H9 (cell line): ENCODE measurements around the gene PCOLCE2. TPM values are rescaled to one million over a fixed set of nuclear protein-coding genes. Genes with fewer than 3 reads are reported as not detected.

Experiments used
- DNase-seq: peaks from one replicate; pipeline ENCODE4 v3.0.0-alpha.2; 2017
- H2AFZ ChIP-seq: one replicate; pipeline ENCODE4 v1.6.1; 2013; ENCODE audit warnings: mild to moderate bottlenecking, low read length, control low read depth, moderate library complexity
- H2AK5ac ChIP-seq: 2 replicates; pipeline ENCODE4 v1.6.1; 2013; ENCODE audit warnings: low read length, control low read depth, mixed read lengths; ENCODE audit not compliant: insufficient read length
- H2BK120ac ChIP-seq: one replicate; pipeline ENCODE4 v1.6.1; 2013; ENCODE audit warnings: low read depth, mild to moderate bottlenecking, low read length, control low read depth, inconsistent platforms; ENCODE audit not compliant: poor library complexity, severe bottlenecking
- H2BK12ac ChIP-seq: 2 replicates; pipeline ENCODE4 v1.6.1; 2013; ENCODE audit warnings: low read length, control low read depth, mixed read lengths, low read depth; ENCODE audit not compliant: insufficient read length
- H2BK15ac ChIP-seq: 2 replicates; pipeline ENCODE4 v1.6.1; 2013; ENCODE audit warnings: low read depth, low read length, control low read depth
- H2BK20ac ChIP-seq: one replicate; pipeline ENCODE4 v1.6.1; 2013; ENCODE audit warnings: low read depth, mild to moderate bottlenecking, low read length, control low read depth, inconsistent platforms; ENCODE audit not compliant: poor library complexity, severe bottlenecking
- H2BK5ac ChIP-seq: 2 replicates; pipeline ENCODE4 v1.6.1; 2013; ENCODE audit warnings: low read length, control low read depth, mixed read lengths; ENCODE audit not compliant: insufficient read length
- H3K14ac ChIP-seq: 2 replicates; pipeline ENCODE4 v1.6.1; 2013; ENCODE audit warnings: low read length, control low read depth; ENCODE audit not compliant: insufficient read depth
- H3K18ac ChIP-seq: 2 replicates; pipeline ENCODE4 v1.6.1; 2013; ENCODE audit warnings: low read depth, mild to moderate bottlenecking, mixed read lengths, low read length, control low read depth; ENCODE audit not compliant: insufficient read length
- H3K23ac ChIP-seq: 2 replicates; pipeline ENCODE4 v1.6.1; 2013; ENCODE audit warnings: low read length, control low read depth, mixed read lengths, low read depth; ENCODE audit not compliant: insufficient read length
- H3K23me2 ChIP-seq: 2 replicates; pipeline ENCODE4 v1.6.1; 2013; ENCODE audit warnings: low read depth, mild to moderate bottlenecking, mixed read lengths, low read length, control low read depth; ENCODE audit not compliant: insufficient read length, poor library complexity, severe bottlenecking
- H3K27ac ChIP-seq: 2 replicates; pipeline ENCODE4 v1.5.1; 2013; ENCODE audit warnings: low read length, control low read depth, mixed read lengths, low read depth; ENCODE audit not compliant: insufficient read length
- H3K27me3 ChIP-seq: 2 replicates; pipeline ENCODE4 v1.6.1; 2013; ENCODE audit warnings: low read length, control low read depth, inconsistent platforms; ENCODE audit not compliant: insufficient read depth
- H3K4ac ChIP-seq: 2 replicates; pipeline ENCODE4 v1.6.1; 2013; ENCODE audit warnings: low read depth, mild to moderate bottlenecking, control low read depth, inconsistent platforms, low read length, moderate library complexity
- H3K4me1 ChIP-seq: 2 replicates; pipeline ENCODE4 v1.6.1; 2013; ENCODE audit warnings: low read length, control low read depth, inconsistent platforms; ENCODE audit not compliant: insufficient read depth
- H3K4me2 ChIP-seq: 2 replicates; pipeline ENCODE4 v1.6.1; 2013; ENCODE audit warnings: low read length, control low read depth, mixed read lengths; ENCODE audit not compliant: insufficient read length, insufficient read depth
- H3K56ac ChIP-seq: 2 replicates; pipeline ENCODE4 v1.6.1; 2013; ENCODE audit warnings: low read depth, mild to moderate bottlenecking, mixed read lengths, low read length, control low read depth; ENCODE audit not compliant: insufficient read length
- H3K79me1 ChIP-seq: 2 replicates; pipeline ENCODE4 v1.6.1; 2013; ENCODE audit warnings: low read depth, mild to moderate bottlenecking, moderate library complexity, low read length, control low read depth, inconsistent platforms; ENCODE audit not compliant: insufficient read depth, poor library complexity, severe bottlenecking
- H3K79me2 ChIP-seq: 2 replicates; pipeline ENCODE4 v1.6.1; 2013; ENCODE audit warnings: low read length, control low read depth, inconsistent platforms; ENCODE audit not compliant: insufficient read depth
- H3K9ac ChIP-seq: 2 replicates; pipeline ENCODE4 v1.6.1; 2013; ENCODE audit warnings: low read length, control low read depth, mixed read lengths; ENCODE audit not compliant: insufficient read length; ENCODE audit errors: extremely low read depth
- H3K9me3 ChIP-seq: one replicate; pipeline ENCODE4 v1.6.1; 2013; ENCODE audit warnings: low read depth, low read length, inconsistent platforms; ENCODE audit not compliant: control insufficient read depth
- H3T11ph ChIP-seq: one replicate; pipeline ENCODE4 v1.6.1; 2013; ENCODE audit warnings: mild to moderate bottlenecking, low read length, control low read depth, inconsistent platforms
- H4K20me1 ChIP-seq: one replicate; pipeline ENCODE4 v1.6.1; 2013; ENCODE audit not compliant: control insufficient read depth, insufficient read length, insufficient read depth
- H4K5ac ChIP-seq: 2 replicates; pipeline ENCODE4 v1.6.1; 2013; ENCODE audit warnings: low read depth, mild to moderate bottlenecking, mixed read lengths, low read length, control low read depth; ENCODE audit not compliant: insufficient read length
- H4K8ac ChIP-seq: replicated peaks from 2 replicates; pipeline ENCODE4 v1.6.1; 2013; ENCODE audit warnings: low read length, control low read depth, mixed read lengths, low read depth; ENCODE audit not compliant: insufficient read length
- H4K91ac ChIP-seq: 2 replicates; pipeline ENCODE4 v1.6.1; 2013; ENCODE audit warnings: low read depth, mild to moderate bottlenecking, moderate library complexity, mixed read lengths, low read length, control low read depth; ENCODE audit not compliant: insufficient read length
- H3K27ac Mint-ChIP-seq, 3 experiments: 2 replicates in 2 of 3; 3 replicates in 1 of 3; pipeline ENCODE4 v1.8.0; 2020 to 2021; ENCODE audit warnings: mixed read lengths in 3 of 3, mild to moderate bottlenecking in 1 of 3, moderate library complexity in 1 of 3
- H3K27me3 Mint-ChIP-seq: 2 replicates; pipeline ENCODE4 v1.8.0; 2021; ENCODE audit warnings: low read depth, mild to moderate bottlenecking, moderate library complexity, mixed read lengths
- H3K36me3 Mint-ChIP-seq, 3 experiments: 2 replicates in 2 of 3; 3 replicates in 1 of 3; pipeline ENCODE4 v1.8.0; 2020 to 2021; ENCODE audit warnings: low read depth in 3 of 3, mixed read lengths in 3 of 3; ENCODE audit not compliant: insufficient read depth in 1 of 3
- H3K4me1 Mint-ChIP-seq, 2 experiments: 2 replicates each; pipeline ENCODE4 v1.8.0; 2020; ENCODE audit warnings: mixed read lengths in 2 of 2
- H3K4me3 Mint-ChIP-seq, 2 experiments: 2 replicates in 1 of 2; 3 replicates in 1 of 2; pipeline ENCODE4 v1.8.0; 2020 to 2021; ENCODE audit warnings: mild to moderate bottlenecking in 2 of 2, mixed read lengths in 2 of 2, moderate library complexity in 1 of 2
- H3K9me3 Mint-ChIP-seq, 2 experiments: 2 replicates in 1 of 2; 3 replicates in 1 of 2; pipeline ENCODE4 v1.8.0; 2020; ENCODE audit warnings: mild to moderate bottlenecking in 2 of 2, mixed read lengths in 2 of 2, moderate library complexity in 1 of 2
- WGBS: extraction: QIAGEN DNeasy Blood & Tissue Kit; methylation state at CpG from one replicate; pipeline ENCODE4 v1.1.7; 2013; ENCODE audit warnings: missing lambda C conversion rate, low lambda C conversion rate, mixed read lengths; ENCODE audit not compliant: insufficient read length; ENCODE audit errors: extremely low coverage; 5-methylcytosine and 5-hydroxymethylcytosine counted together
- total RNA-seq: library from RNA; stranded (reverse); gene quantifications from 2 replicates; pipeline ENCODE4 v1.2.1, GENCODE V29; 2021
- TF ChIP-seq, protein P1 (sequence below): fragments of 200-600 bp; sonication (generic); conservative IDR thresholded peaks from 3 replicates; pipeline ENCODE4 v1.8.0; 2021; ENCODE audit warnings: antibody characterized with exemption, mild to moderate bottlenecking

The PCOLCE2 gene
- total RNA-seq, 1 experiment from 2014 or later: 9.2 TPM

DNA sequence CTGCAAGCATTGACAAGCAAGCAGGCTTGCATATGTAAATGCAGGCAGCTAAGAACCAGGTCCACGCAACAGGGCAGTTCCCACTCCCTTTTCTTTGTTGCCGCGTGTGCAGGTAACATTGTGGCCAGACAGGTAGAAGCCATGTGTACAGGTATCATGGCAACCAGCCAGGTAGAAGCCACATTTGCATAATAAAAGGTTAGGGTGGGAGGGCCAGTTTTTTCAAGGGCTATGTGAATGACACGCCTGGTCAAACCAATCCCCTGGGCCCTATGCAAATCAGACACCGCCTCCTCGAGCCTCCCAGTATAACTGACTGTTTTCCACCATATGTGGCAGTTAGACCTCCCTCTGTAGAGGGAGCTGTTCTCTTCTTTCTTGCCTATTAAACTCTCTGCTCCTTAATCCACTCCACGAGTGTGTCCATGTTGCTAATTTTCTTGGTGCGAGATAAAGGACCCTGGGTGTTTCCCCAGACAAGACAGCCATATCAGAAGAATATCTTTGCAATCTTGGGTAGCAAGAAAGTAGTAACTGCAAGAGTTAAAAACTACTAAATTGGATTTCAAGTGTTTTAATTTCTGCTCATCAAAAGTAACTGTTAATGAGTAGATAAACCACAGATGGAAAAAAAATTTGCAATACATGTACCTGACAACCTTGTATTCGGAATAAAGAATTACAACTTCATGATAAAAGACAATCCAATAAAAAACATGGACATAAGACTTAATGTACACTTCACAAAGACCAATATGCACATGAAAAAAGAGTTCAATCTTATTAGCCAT, 21.8 kb downstream of the PCOLCE2 start:
- Mint-ChIP-seq H3K9me3 (no peaks in the 10 kb centered on the region), H3K36me3 (peaks cover 0 to 4% (median 2%) of the 10 kb centered on the region in 3 experiments; a peak in 3 of 7 replicates), H3K27me3 (no peaks in the 10 kb centered on the region), H3K4me1 (peaks cover 53 to 57% of the 10 kb centered on the region in 2 experiments), H3K27ac (peak overlapping the region in 2 of 3 experiments; percentile 13 to 94; a peak in 4 of 7 replicates), H3K4me3 (0 out of 5 replicates have a peak overlapping the region, but pooled peaks of 1 of the 2 experiments have one; percentile 18)
- no peak overlapping the region for H2BK20ac ChIP-seq
- H2BK5ac ChIP-seq: no peak overlapping the region
- H3K23ac ChIP-seq: no peak overlapping the region
- H3K9me3 ChIP-seq: no peaks in the 10 kb centered on the region
- peaks cover 14% of the 10 kb centered on the region for H3K4me1 ChIP-seq
- no peak overlapping the region for H2AK5ac ChIP-seq
- H2BK12ac ChIP-seq: no peak overlapping the region
- H4K91ac ChIP-seq: no peak overlapping the region
- H3K27ac ChIP-seq: no peak overlapping the region
- no peak overlapping the region for H2BK15ac ChIP-seq
- no peak overlapping the region for H3K4me2 ChIP-seq
- DNase-seq: peak; percentile 97
- no peak overlapping the region for H3K14ac ChIP-seq
- H4K8ac ChIP-seq: no peak overlapping the region
- peak overlapping the region; percentile 18 for H3K18ac ChIP-seq
- no peak overlapping the region for H2BK120ac ChIP-seq
- TF ChIP-seq, protein P1, sequence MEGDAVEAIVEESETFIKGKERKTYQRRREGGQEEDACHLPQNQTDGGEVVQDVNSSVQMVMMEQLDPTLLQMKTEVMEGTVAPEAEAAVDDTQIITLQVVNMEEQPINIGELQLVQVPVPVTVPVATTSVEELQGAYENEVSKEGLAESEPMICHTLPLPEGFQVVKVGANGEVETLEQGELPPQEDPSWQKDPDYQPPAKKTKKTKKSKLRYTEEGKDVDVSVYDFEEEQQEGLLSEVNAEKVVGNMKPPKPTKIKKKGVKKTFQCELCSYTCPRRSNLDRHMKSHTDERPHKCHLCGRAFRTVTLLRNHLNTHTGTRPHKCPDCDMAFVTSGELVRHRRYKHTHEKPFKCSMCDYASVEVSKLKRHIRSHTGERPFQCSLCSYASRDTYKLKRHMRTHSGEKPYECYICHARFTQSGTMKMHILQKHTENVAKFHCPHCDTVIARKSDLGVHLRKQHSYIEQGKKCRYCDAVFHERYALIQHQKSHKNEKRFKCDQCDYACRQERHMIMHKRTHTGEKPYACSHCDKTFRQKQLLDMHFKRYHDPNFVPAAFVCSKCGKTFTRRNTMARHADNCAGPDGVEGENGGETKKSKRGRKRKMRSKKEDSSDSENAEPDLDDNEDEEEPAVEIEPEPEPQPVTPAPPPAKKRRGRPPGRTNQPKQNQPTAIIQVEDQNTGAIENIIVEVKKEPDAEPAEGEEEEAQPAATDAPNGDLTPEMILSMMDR: peak; percentile 72
- H3T11ph ChIP-seq: no peak overlapping the region
- no peaks in the 10 kb centered on the region for H3K79me1 ChIP-seq
- no CpG with 5 or more reads among the region's 9 CpGs for WGBS
- no peaks in the 10 kb centered on the region for H3K27me3 ChIP-seq
- H3K9ac ChIP-seq: no peak overlapping the region
- H3K56ac ChIP-seq: no peak overlapping the region
- no peak overlapping the region for H2AFZ ChIP-seq
- H4K5ac ChIP-seq: no peak overlapping the region
- no peak overlapping the region for H3K4ac ChIP-seq
- no peaks in the 10 kb centered on the region for H3K23me2 ChIP-seq
- no peaks in the 10 kb centered on the region for H3K79me2 ChIP-seq
- no peaks in the 10 kb centered on the region for H4K20me1 ChIP-seq
